Endothelial cell (in vitro differentiated cells): ENCODE measurements around the gene FAM111B. TPM values are rescaled to one million over a fixed set of nuclear protein-coding genes. Genes with fewer than 3 reads are reported as not detected.

Experiments used
- DNase-seq: peaks from one replicate; pipeline ENCODE4 v3.0.0; 2021; ENCODE audit warnings: low spot score
- H3K27ac Mint-ChIP-seq: one replicate; pipeline ENCODE4 v1.8.0; 2021; ENCODE audit warnings: mixed read lengths, inconsistent platforms; ENCODE audit not compliant: unreplicated experiment
- H3K27me3 Mint-ChIP-seq: one replicate; pipeline ENCODE4 v1.8.0; 2021; ENCODE audit warnings: mild to moderate bottlenecking, moderate library complexity, mixed read lengths, inconsistent platforms; ENCODE audit not compliant: unreplicated experiment
- H3K36me3 Mint-ChIP-seq: one replicate; pipeline ENCODE4 v1.8.0; 2021; ENCODE audit warnings: mild to moderate bottlenecking, low read depth, mixed read lengths, inconsistent platforms; ENCODE audit not compliant: unreplicated experiment
- H3K4me1 Mint-ChIP-seq: one replicate; pipeline ENCODE4 v1.8.0; 2021; ENCODE audit warnings: mild to moderate bottlenecking, mixed read lengths, inconsistent platforms; ENCODE audit not compliant: unreplicated experiment
- H3K4me3 Mint-ChIP-seq: one replicate; pipeline ENCODE4 v1.8.0; 2021; ENCODE audit warnings: mild to moderate bottlenecking, mixed read lengths, inconsistent platforms; ENCODE audit not compliant: unreplicated experiment
- H3K9me3 Mint-ChIP-seq: one replicate; pipeline ENCODE4 v1.8.0; 2021; ENCODE audit warnings: mixed read lengths, inconsistent platforms; ENCODE audit not compliant: unreplicated experiment
- total RNA-seq: library from RNA; stranded (reverse); fragmentation: NEBNext Ultra II Directional; extraction: Animal tissue kit (Norgen Biotek cat#: 25700); gene quantifications from one replicate; pipeline ENCODE4 v1.2.1, GENCODE V29; 2021; ENCODE audit not compliant: unreplicated experiment
- TF ChIP-seq, protein P1 (sequence below): fragments of 200-600 bp; sonication (generic); IDR thresholded peaks from one replicate; pipeline ENCODE4 v1.5.0; 2021; ENCODE audit warnings: antibody characterized with exemption; ENCODE audit not compliant: unreplicated experiment

The FAM111B gene
- total RNA-seq, 1 donor from 2014 or later = 3.4 TPM

GRCh38 chr11:59176330-59176729 lies 69.3 kb downstream of the FAM111B start:
- Mint-ChIP-seq H3K36me3 (peaks cover 37% of the 10 kb centered on the region), H3K9me3 (no peaks in the 10 kb centered on the region), H3K4me1 (peaks cover 23% of the 10 kb centered on the region), H3K27ac (no peak overlapping the region), H3K27me3 (peaks cover 10% of the 10 kb centered on the region), H3K4me3 (no peak overlapping the region)
- DNase-seq = no peak
- TF ChIP-seq, protein P1, sequence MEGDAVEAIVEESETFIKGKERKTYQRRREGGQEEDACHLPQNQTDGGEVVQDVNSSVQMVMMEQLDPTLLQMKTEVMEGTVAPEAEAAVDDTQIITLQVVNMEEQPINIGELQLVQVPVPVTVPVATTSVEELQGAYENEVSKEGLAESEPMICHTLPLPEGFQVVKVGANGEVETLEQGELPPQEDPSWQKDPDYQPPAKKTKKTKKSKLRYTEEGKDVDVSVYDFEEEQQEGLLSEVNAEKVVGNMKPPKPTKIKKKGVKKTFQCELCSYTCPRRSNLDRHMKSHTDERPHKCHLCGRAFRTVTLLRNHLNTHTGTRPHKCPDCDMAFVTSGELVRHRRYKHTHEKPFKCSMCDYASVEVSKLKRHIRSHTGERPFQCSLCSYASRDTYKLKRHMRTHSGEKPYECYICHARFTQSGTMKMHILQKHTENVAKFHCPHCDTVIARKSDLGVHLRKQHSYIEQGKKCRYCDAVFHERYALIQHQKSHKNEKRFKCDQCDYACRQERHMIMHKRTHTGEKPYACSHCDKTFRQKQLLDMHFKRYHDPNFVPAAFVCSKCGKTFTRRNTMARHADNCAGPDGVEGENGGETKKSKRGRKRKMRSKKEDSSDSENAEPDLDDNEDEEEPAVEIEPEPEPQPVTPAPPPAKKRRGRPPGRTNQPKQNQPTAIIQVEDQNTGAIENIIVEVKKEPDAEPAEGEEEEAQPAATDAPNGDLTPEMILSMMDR = no peak

Other genes starting within 250 kb of the FAM111B start
- 2.0 TPM for gene GLYATL1, start 167.7 kb upstream of the FAM111B start, total RNA-seq
- not detected for gene GLYATL1B, start 20.9 kb upstream of the FAM111B start, total RNA-seq
- 30.8 TPM for gene FAM111A, start 35.6 kb downstream of the FAM111B start, total RNA-seq
- 29.4 TPM for gene DTX4, start 64.9 kb downstream of the FAM111B start, total RNA-seq
- not detected for gene MPEG1, start 105.7 kb downstream of the FAM111B start, total RNA-seq